Ishikawa (cell line): ENCODE measurements around the gene RABGAP1L.

Source experiments
- CEBPB ChIP-seq: IDR thresholded peaks from 2 replicates; pipeline ENCODE4 v1.6.1; 2012
- CREB1 ChIP-seq: IDR thresholded peaks from 2 replicates; pipeline ENCODE4 v1.6.1; 2012; ENCODE audit warnings: low read depth
- EGR1 ChIP-seq: IDR thresholded peaks from 2 replicates; pipeline ENCODE4 v1.6.1; 2012
- EP300 ChIP-seq: IDR thresholded peaks from 2 replicates; pipeline ENCODE4 v1.6.1; 2012; ENCODE audit warnings: borderline replicate concordance
- FOXM1 ChIP-seq: IDR thresholded peaks from 2 replicates; pipeline ENCODE4 v1.6.1; 2012; ENCODE audit warnings: low read depth, borderline replicate concordance
- NFIC ChIP-seq: IDR thresholded peaks from 2 replicates; pipeline ENCODE4 v1.6.1; 2012
- RAD21 ChIP-seq: IDR thresholded peaks from 2 replicates; pipeline ENCODE4 v1.6.1; 2012; ENCODE audit warnings: low read depth
- REST ChIP-seq: IDR thresholded peaks from 2 replicates; pipeline ENCODE4 v1.6.1; 2012; ENCODE audit warnings: low read depth, mild to moderate bottlenecking
- TAF1 ChIP-seq: IDR thresholded peaks from 2 replicates; pipeline ENCODE4 v1.6.1; 2012; ENCODE audit warnings: low read depth, mild to moderate bottlenecking
- TCF12 ChIP-seq: IDR thresholded peaks from 2 replicates; pipeline ENCODE4 v1.6.1; 2012; ENCODE audit warnings: low read depth
- TEAD4 ChIP-seq: IDR thresholded peaks from 2 replicates; pipeline ENCODE4 v1.6.1; 2012
- USF1 ChIP-seq: IDR thresholded peaks from 2 replicates; pipeline ENCODE4 v1.6.1; 2012
- YY1 ChIP-seq: IDR thresholded peaks from 2 replicates; pipeline ENCODE4 v1.6.1; 2012; ENCODE audit warnings: low read depth

- TF ChIP-seq TAF1 (no peak), EGR1 (no peak), USF1 (no peak), TEAD4 (no peak), CREB1 (no peak), CEBPB (no peak), YY1 (no peak), EP300 (no peak), NFIC (no peak), RAD21 (peak; percentile 71), TCF12 (no peak), FOXM1 (no peak), REST (no peak)
Measured at GRCh38 chr1:174743654-174744561, 584.6 kb downstream of the RABGAP1L start.
